ENCODE measurements around the gene GLDN. TPM values are rescaled to one million over a fixed set of nuclear protein-coding genes. Genes with fewer than 3 reads are reported as not detected.

GLDN gene

DNA sequence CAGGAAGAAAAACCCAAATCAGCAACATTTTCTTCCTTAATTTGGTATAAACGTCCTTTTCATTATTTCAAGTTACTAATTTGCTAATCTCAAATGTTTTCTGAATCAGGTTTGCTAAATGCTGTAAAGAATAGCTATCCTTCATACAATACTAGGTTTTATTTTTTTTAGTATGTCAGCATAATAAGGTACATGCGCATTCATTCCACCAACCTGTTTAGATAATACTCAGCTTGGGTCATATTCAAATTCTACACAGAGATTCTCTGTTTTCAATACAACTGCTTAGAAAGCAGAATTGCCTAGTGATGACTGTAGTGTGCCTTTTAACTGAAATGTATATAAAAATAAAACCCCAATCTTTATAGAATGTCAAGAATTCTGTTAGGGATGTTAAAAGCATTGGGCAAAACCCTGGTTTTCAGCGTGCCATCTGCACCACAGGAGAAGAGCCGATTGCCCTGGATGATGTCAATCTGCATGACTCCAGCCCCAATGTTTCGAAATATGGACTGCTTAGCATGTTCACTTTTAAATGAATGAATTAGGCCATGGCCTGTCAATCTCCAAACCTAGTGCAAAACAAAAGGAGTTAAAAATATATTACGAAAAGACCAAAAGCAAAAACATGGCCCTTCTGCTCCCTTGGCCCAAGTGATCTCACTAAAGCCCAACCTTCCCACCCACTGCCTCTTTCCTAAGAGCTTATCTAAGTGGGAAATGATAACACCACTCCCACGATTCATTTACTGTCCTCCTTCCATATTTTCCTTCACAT, 107.4 kb downstream of the GLDN start:
- Histone ChIP-seq H2BK15ac (replicated peaks; ENCODE audit: low read depth) (no peak overlapping the region), H3K36me3 (ENCODE audit: control insufficient read depth, insufficient read depth, low read length) (no peaks in the 10 kb centered on the region), H2AK5ac (ENCODE audit: low read length) (no peak overlapping the region), H3K79me2 (ENCODE audit: control insufficient read depth, insufficient read depth, low read length) (no peaks in the 10 kb centered on the region), H3K79me1 (ENCODE audit: low read length) (no peaks in the 10 kb centered on the region), H3K56ac (ENCODE audit: low read length) (no peak overlapping the region), H3K9ac (ENCODE audit: low read length) (no peak overlapping the region), H3K4me1 (ENCODE audit: control insufficient read depth, low read depth, low read length) (peaks cover 8% of the 10 kb centered on the region), H3K4me3 (ENCODE audit: low read length) (no peak overlapping the region), H3K27me3 (ENCODE audit: insufficient read depth, low read length, poor library complexity) (no peaks in the 10 kb centered on the region), H2BK5ac (ENCODE audit: low read length) (no peak overlapping the region), H3K27ac (ENCODE audit: low read depth, low read length) (no peak overlapping the region), H3K18ac (ENCODE audit: low read length) (peak overlapping the region; percentile 51), H3K23ac (ENCODE audit: low read length) (no peak overlapping the region), H2BK120ac (ENCODE audit: low read depth, low read length) (no peak overlapping the region), H4K8ac (ENCODE audit: low read depth, low read length) (no peak overlapping the region), H3K4me2 (ENCODE audit: low read length) (no peak overlapping the region), H4K5ac (ENCODE audit: low read length) (no peak overlapping the region), H3K4ac (ENCODE audit: low read depth, low read length) (no peak overlapping the region)
- DNase-seq = no peak
- WGBS (ENCODE audit: extremely low coverage, insufficient coverage, low lambda C conversion rate) = no CpG with 5 or more reads among the region's 7 CpGs

DNA sequence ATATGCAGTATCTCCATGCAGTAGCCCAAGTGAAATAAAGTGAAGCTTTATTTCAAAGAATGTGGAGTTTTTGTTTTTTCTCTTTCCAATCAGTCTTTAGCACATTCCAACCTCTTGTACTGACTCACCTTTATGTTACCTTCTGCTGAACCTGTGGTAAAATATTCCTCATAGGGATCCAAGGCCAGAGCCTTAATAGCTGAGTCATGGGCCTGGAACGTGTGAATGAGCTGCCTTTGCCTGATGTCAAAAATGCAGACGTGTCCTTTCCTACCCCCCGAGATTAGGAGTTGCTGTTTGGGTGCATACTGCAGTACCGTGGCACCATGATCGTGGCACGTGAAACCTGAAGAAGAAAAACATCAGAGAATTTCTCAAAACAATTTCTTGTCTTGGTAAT, 108.5 kb downstream of the GLDN start:
- Histone ChIP-seq H3K36me3 (ENCODE audit: control insufficient read depth, insufficient read depth, low read length) (no peaks in the 10 kb centered on the region), H3K79me2 (ENCODE audit: control insufficient read depth, insufficient read depth, low read length) (no peaks in the 10 kb centered on the region), H3K4me1 (ENCODE audit: control insufficient read depth, low read depth, low read length) (peaks cover 8% of the 10 kb centered on the region), H2AK5ac (ENCODE audit: low read length) (no peak overlapping the region), H3K27me3 (ENCODE audit: insufficient read depth, low read length, poor library complexity) (no peaks in the 10 kb centered on the region), H4K8ac (ENCODE audit: low read depth, low read length) (no peak overlapping the region), H3K27ac (ENCODE audit: low read depth, low read length) (no peak overlapping the region), H3K4me3 (ENCODE audit: low read length) (no peak overlapping the region), H3K23ac (ENCODE audit: low read length) (no peak overlapping the region), H3K18ac (ENCODE audit: low read length) (no peak overlapping the region), H2BK15ac (replicated peaks; ENCODE audit: low read depth) (no peak overlapping the region), H3K4me2 (ENCODE audit: low read length) (no peak overlapping the region), H2BK5ac (ENCODE audit: low read length) (no peak overlapping the region), H3K79me1 (ENCODE audit: low read length) (no peaks in the 10 kb centered on the region), H3K56ac (ENCODE audit: low read length) (no peak overlapping the region), H2BK120ac (ENCODE audit: low read depth, low read length) (no peak overlapping the region), H4K5ac (ENCODE audit: low read length) (no peak overlapping the region), H3K9ac (ENCODE audit: low read length) (no peak overlapping the region), H3K4ac (ENCODE audit: low read depth, low read length) (no peak overlapping the region)
- WGBS (ENCODE audit: extremely low coverage, insufficient coverage, low lambda C conversion rate) = no CpG with 5 or more reads among the region's 6 CpGs
- DNase-seq = peak; percentile 85

Small RNAs within 50 kb of the gene (small RNA-seq; reads per million reads assigned to genes)
- gene AC020891.4 (ENCODE audit: insufficient read depth) (not detected), gene MIR7973-1 (ENCODE audit: insufficient read depth) (not detected)

Measured in mesendoderm (in vitro differentiated cells).